ENCODE results near the gene MOB2. TPM values are rescaled to one million over a fixed set of nuclear protein-coding genes. Genes with fewer than 3 reads are reported as not detected.

The MOB2 gene
- polyA plus RNA-seq, 1 experiment = 61.3 TPM

GRCh38 chr11:1479006-1479677 lies 7.4 kb downstream of the MOB2 start:
- H3K4me3 ChIP-seq (ENCODE audit: low read depth, low read length) = no peak overlapping the region
- ChIA-PET POLR2A (no interaction called here), CTCF (interaction anchor here (0.6 to 1.2 kb wide), 2 partner anchors 35 to 212 kb away, joined by 3 to 5 read pairs; no protein-coding TSS in a partner anchor)
- H3K36me3 ChIP-seq (ENCODE audit: control insufficient read depth, insufficient read depth, low read length) = peaks cover 20% of the 10 kb centered on the region
- H3K27me3 ChIP-seq (ENCODE audit: control insufficient read depth, insufficient read depth, low read length) = no peaks in the 10 kb centered on the region
- no peak for DNase-seq (ENCODE audit: low read depth)
- no peak for TF ChIP-seq CTCF (IDR thresholded peaks at IDR 0.05; ENCODE audit: insufficient read depth, low read depth, low read length)

GRCh38 chr11:1478544-1478943 lies 8.0 kb downstream of the MOB2 start:
- CTCF ChIA-PET = interaction anchor here (0.6 kb wide), 1 partner anchor 211 kb away, joined by 5 read pairs; no protein-coding TSS in a partner anchor
- POLR2A ChIA-PET = no interaction called here
- H3K36me3 ChIP-seq (ENCODE audit: control insufficient read depth, insufficient read depth, low read length) = peaks cover 20% of the 10 kb centered on the region
- H3K27me3 ChIP-seq (ENCODE audit: control insufficient read depth, insufficient read depth, low read length) = no peaks in the 10 kb centered on the region
- DNase-seq (ENCODE audit: low read depth) = no peak
- no peak overlapping the region for H3K4me3 ChIP-seq (ENCODE audit: low read depth, low read length)
- no peak for TF ChIP-seq CTCF (IDR thresholded peaks at IDR 0.05; ENCODE audit: insufficient read depth, low read depth, low read length)

DNA sequence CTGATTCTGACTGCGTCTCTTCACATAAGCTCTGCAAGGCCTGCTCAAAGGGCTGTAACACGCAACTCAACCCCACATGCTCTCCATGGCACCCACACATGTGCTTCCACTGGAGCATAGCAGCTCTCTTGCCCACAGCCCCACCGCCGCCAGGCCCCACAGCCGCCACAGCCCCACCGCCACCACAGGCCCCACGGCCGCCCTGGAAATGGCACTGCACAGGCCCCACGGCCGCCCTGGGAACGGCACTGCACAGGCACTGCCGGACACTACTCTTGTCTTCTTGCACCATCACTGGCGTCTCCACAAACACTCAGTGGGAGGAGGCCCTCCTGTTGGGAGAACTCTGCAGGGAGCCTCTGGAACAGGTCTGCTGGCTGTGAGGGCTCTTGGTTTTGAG lies 8.6 kb downstream of the MOB2 start:
- TF ChIP-seq CTCF (IDR thresholded peaks at IDR 0.05; ENCODE audit: insufficient read depth, low read depth, low read length) = no peak
- CTCF ChIA-PET = no interaction called here
- H3K27me3 ChIP-seq (ENCODE audit: control insufficient read depth, insufficient read depth, low read length) = no peaks in the 10 kb centered on the region
- no peak overlapping the region for H3K4me3 ChIP-seq (ENCODE audit: low read depth, low read length)
- no peak for DNase-seq (ENCODE audit: low read depth)
- POLR2A ChIA-PET = no interaction called here
- H3K36me3 ChIP-seq (ENCODE audit: control insufficient read depth, insufficient read depth, low read length) = peaks cover 20% of the 10 kb centered on the region

DNA sequence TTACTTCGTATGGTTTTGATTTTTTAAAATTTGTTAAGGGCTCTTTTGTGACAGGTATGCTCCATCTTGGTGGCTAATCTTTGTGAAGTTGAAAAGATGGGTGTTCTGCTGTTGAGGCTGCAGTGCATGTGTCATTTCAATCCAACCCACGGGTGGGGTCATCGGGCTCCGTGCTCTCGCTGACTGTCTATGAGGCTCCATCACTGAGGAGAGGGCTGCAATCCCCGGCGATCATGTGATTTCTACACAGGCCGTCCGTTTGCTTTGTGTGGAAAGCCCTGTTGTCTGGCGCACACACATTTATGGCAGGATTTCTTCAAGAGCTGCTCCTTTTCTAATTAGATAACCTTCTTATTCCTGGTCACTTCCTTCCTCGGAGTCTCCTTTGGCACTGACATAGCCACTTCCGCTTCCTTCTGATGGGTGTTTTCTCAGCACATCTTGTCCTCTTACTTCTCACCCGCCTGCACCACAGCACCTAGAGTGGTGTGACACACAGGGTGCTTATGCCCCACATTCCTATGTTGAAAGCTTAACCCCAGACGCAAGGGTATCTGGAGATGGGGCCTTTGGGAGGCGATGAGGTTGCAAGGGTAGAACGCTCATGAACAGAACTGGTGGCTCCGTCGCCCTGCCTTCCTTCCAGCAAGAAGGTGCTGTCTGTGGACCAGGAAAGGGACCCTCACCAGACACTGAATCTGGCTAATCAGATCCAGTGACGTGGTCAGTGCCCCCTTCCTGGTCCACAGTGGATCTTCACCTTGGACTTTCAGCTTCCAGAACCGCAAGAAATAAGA lies 9.4 kb downstream of the MOB2 start:
- no peak for DNase-seq (ENCODE audit: low read depth)
- CTCF ChIA-PET = no interaction called here
- no peaks in the 10 kb centered on the region for H3K27me3 ChIP-seq (ENCODE audit: control insufficient read depth, insufficient read depth, low read length)
- H3K4me3 ChIP-seq (ENCODE audit: low read depth, low read length) = no peak overlapping the region
- no peak for TF ChIP-seq CTCF (IDR thresholded peaks at IDR 0.05; ENCODE audit: insufficient read depth, low read depth, low read length)
- H3K36me3 ChIP-seq (ENCODE audit: control insufficient read depth, insufficient read depth, low read length) = peaks cover 21% of the 10 kb centered on the region
- POLR2A ChIA-PET = no interaction called here

DNA sequence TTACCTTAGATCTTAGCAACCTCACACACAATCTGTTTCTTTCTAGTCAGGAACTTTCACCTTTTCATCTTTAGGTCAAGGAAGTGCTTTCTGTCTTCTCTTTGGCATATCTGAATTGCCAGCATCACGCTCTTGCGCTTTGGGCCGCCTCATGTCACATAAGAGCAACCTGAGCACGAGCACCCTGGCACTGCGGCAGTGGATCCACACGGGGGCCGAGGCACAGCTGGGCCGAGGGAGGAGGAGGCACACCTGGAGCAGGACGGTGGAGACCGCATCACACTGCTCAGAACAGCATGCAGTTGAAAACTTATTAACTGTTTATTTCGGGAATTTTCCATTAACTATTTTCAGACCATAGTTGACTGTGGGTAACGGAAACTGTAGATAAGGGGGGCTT lies 10.7 kb downstream of the MOB2 start:
- CTCF ChIA-PET = no interaction called here
- no peak for TF ChIP-seq CTCF (IDR thresholded peaks at IDR 0.05; ENCODE audit: insufficient read depth, low read depth, low read length)
- H3K4me3 ChIP-seq (ENCODE audit: low read depth, low read length) = no peak overlapping the region
- POLR2A ChIA-PET = no interaction called here
- DNase-seq (ENCODE audit: low read depth) = no peak
- no peaks in the 10 kb centered on the region for H3K27me3 ChIP-seq (ENCODE audit: control insufficient read depth, insufficient read depth, low read length)
- H3K36me3 ChIP-seq (ENCODE audit: control insufficient read depth, insufficient read depth, low read length) = peaks cover 21% of the 10 kb centered on the region

Data from BJ (cell line).